Osteocyte (in vitro differentiated cells): Measurements from ENCODE around the gene TSR3. TPM values are rescaled to one million over a fixed set of nuclear protein-coding genes. Genes with fewer than 3 reads are reported as not detected.

ENCODE experiments used
- DNase-seq: peaks from one replicate; pipeline ENCODE4 v3.0.0; 2021; ENCODE audit warnings: mixed read lengths; ENCODE audit not compliant: unreplicated experiment; ENCODE audit errors: extremely low spot score
- H3K27ac Mint-ChIP-seq: one replicate; pipeline ENCODE4 v1.8.0; 2021; ENCODE audit warnings: mild to moderate bottlenecking, mixed read lengths; ENCODE audit not compliant: unreplicated experiment
- H3K27me3 Mint-ChIP-seq: one replicate; pipeline ENCODE4 v1.8.0; 2021; ENCODE audit warnings: mixed read lengths; ENCODE audit not compliant: unreplicated experiment
- H3K36me3 Mint-ChIP-seq: one replicate; pipeline ENCODE4 v1.8.0; 2021; ENCODE audit warnings: mixed read lengths; ENCODE audit not compliant: unreplicated experiment
- H3K4me1 Mint-ChIP-seq: one replicate; pipeline ENCODE4 v1.8.0; 2021; ENCODE audit warnings: mixed read lengths; ENCODE audit not compliant: unreplicated experiment
- H3K4me3 Mint-ChIP-seq: one replicate; pipeline ENCODE4 v1.8.0; 2021; ENCODE audit warnings: mild to moderate bottlenecking, moderate library complexity, mixed read lengths; ENCODE audit not compliant: unreplicated experiment
- H3K9me3 Mint-ChIP-seq: one replicate; pipeline ENCODE4 v1.8.0; 2021; ENCODE audit warnings: mixed read lengths; ENCODE audit not compliant: unreplicated experiment
- total RNA-seq: library from RNA; stranded (reverse); gene quantifications from 2 replicates; pipeline ENCODE4 v1.2.1, GENCODE V29; 2021
- TF ChIP-seq, protein P1 (sequence below): fragments of 200-600 bp; sonication (generic); IDR thresholded peaks from 2 replicates; pipeline ENCODE4 v1.5.0; 2021; ENCODE audit warnings: antibody characterized with exemption, mild to moderate bottlenecking, moderate library complexity

TSR3 gene
- total RNA-seq, 1 donor from 2014 or later: 58.0 TPM

DNA sequence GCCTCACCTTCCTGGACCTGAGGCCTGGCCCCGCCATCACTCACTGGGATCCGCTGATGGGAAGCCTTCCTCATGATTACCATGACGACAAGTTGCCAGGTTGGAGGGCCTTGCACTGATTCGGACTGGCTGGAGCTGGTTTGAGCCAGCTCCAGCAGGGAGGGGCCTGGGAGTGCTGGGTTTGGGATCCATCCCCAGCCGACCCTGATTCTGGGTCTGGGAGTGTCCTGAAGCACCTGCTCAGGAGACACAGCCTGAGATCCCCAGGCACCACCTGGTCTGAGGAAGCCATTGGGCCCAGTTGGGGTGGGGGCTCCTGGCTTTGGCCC lies 24.1 kb downstream of the TSR3 start:
- Mint-ChIP-seq H3K4me3 (no peak overlapping the region), H3K9me3 (no peaks in the 10 kb centered on the region), H3K4me1 (peaks cover 9% of the 10 kb centered on the region), H3K27ac (no peak overlapping the region), H3K36me3 (peaks cover 9% of the 10 kb centered on the region), H3K27me3 (peaks cover 12% of the 10 kb centered on the region)
- DNase-seq: no peak
- TF ChIP-seq, protein P1, sequence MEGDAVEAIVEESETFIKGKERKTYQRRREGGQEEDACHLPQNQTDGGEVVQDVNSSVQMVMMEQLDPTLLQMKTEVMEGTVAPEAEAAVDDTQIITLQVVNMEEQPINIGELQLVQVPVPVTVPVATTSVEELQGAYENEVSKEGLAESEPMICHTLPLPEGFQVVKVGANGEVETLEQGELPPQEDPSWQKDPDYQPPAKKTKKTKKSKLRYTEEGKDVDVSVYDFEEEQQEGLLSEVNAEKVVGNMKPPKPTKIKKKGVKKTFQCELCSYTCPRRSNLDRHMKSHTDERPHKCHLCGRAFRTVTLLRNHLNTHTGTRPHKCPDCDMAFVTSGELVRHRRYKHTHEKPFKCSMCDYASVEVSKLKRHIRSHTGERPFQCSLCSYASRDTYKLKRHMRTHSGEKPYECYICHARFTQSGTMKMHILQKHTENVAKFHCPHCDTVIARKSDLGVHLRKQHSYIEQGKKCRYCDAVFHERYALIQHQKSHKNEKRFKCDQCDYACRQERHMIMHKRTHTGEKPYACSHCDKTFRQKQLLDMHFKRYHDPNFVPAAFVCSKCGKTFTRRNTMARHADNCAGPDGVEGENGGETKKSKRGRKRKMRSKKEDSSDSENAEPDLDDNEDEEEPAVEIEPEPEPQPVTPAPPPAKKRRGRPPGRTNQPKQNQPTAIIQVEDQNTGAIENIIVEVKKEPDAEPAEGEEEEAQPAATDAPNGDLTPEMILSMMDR: no peak

DNA sequence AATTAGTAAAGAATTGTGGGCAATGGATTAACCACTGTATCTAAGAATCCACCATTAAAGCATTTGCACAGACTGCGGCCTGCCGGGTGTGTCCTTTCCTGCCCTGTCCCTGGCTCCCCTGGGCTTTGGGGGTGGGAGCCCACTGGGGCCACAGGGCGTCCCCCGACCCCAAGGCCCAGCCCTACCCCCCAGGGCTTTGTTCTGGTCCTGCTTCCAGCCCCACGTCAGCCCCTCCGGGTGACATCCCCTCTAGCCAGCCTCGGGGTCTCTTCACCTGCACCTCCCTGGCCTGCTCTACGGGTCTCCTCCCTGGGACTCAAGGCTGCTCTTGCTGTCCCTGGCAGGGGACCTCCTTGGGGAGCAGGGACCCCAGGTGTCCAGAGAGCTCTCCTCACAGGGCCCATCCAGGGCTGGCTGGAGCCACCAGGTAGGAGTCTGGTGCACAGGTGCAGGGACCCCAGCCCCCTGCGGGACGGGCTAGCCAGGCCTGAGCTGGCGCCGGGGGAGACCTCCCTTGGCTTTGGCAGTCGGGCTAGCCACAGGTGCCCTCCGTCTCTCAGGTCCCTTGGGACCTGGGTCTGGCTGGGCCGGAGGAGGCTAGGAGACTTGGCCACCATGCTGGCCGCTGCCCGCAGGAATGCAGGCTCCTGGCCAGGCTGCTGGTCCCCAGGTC lies 24.6 kb downstream of the TSR3 start:
- no peak for DNase-seq
- peaks cover 9% of the 10 kb centered on the region for H3K36me3 Mint-ChIP-seq
- H3K27me3 Mint-ChIP-seq: peaks cover 7% of the 10 kb centered on the region
- no peak overlapping the region for H3K27ac Mint-ChIP-seq
- H3K4me1 Mint-ChIP-seq: peaks cover 7% of the 10 kb centered on the region
- TF ChIP-seq, protein P1: no peak
- no peak overlapping the region for H3K4me3 Mint-ChIP-seq
- H3K9me3 Mint-ChIP-seq: no peaks in the 10 kb centered on the region

DNA sequence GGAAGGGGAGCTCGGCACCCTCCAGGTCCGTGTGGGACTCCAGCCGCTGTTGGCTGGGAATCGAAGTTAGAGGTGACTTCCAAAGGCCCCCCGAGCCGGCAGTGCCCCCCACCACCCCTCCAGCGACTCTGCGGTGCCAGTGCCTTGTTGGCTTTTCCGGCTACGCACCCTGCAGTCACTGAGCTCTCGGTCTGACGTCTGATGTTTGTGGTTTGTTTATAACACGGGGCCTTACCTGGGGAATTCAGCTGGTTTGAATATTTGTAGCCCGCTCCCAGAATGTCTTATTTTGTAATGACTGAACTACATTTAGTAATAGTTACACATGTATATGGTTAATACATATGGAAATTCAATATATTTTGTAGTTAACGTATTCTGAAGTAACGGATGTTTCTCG lies 25.3 kb downstream of the TSR3 start:
- DNase-seq: no peak
- H3K27me3 Mint-ChIP-seq: peaks cover 2% of the 10 kb centered on the region
- H3K9me3 Mint-ChIP-seq: no peaks in the 10 kb centered on the region
- peaks cover 9% of the 10 kb centered on the region for H3K36me3 Mint-ChIP-seq
- TF ChIP-seq, protein P1: no peak
- H3K4me1 Mint-ChIP-seq: peaks cover 2% of the 10 kb centered on the region
- H3K27ac Mint-ChIP-seq: no peak overlapping the region
- no peak overlapping the region for H3K4me3 Mint-ChIP-seq

DNA sequence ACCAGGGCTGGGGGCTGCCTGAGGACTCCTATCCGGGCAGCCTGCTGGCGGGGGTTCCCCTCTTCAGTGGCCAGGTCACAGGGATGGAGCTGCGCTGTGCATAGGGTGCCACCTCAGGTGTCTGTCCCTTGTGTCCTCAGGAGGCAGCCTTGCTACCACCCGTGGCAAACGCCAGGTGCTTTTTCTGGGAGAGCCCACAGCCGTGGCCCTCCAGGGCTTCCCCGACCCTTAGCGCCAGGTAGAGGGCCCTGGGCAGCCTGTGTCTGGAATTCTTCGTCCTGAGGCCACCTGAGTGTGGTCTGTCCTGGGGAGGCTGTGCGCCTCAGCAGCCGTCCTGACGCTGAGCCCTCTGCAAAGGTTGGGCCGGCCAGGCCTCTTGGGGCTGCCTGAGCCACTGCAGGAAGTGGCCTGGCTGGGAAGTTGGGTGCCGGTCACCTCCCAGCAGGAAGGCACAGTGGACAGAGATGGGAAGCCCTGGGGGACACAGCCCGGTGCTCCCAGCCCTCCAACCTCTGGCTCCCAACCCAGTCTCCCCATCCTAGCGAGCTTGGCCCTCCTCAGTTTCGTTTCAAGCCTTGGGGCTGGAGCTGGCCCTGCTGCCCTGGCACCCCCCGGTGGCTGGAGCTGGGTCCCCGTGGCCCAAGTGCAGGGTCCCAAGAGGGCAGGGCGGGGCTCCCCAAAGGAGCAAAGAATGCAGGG lies 25.9 kb downstream of the TSR3 start:
- H3K36me3 Mint-ChIP-seq: peaks cover 9% of the 10 kb centered on the region
- no peaks in the 10 kb centered on the region for H3K4me1 Mint-ChIP-seq
- no peak for DNase-seq
- no peaks in the 10 kb centered on the region for H3K27me3 Mint-ChIP-seq
- TF ChIP-seq, protein P1: no peak
- no peak overlapping the region for H3K4me3 Mint-ChIP-seq
- H3K27ac Mint-ChIP-seq: no peak overlapping the region
- H3K9me3 Mint-ChIP-seq: no peaks in the 10 kb centered on the region

DNA sequence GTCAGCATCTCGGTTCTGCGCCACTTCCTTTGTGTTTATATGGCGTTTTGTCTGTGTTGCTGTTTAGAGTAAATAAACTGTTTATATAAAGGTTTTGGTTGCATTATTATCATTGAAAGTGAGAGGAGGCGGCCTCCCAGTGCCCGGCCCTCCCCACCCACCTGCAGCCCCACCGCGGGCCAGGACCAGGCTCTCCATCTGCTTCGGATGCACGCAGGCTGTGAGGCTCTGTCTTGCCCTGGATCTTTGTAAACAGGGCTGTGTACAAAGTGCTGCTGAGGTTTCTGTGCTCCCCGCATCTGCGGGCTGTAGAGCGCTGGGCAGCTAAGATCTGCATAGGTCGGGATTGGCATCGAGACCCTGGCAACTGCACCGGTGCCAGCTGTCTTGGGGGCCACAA lies 26.4 kb downstream of the TSR3 start:
- Mint-ChIP-seq H3K27ac (no peak overlapping the region), H3K27me3 (no peaks in the 10 kb centered on the region), H3K4me1 (no peaks in the 10 kb centered on the region), H3K36me3 (peaks cover 10% of the 10 kb centered on the region), H3K4me3 (no peak overlapping the region), H3K9me3 (no peaks in the 10 kb centered on the region)
- TF ChIP-seq, protein P1: no peak
- no peak for DNase-seq
